Measurements from ENCODE around the gene ACTN4. TPM values are rescaled to one million over a fixed set of nuclear protein-coding genes. Genes with fewer than 3 reads are reported as not detected.

ACTN4 gene
- total and polyA plus RNA-seq, 2 donors (not counting 1 experiment from before 2014, with no cell fraction given) = 127 to 683 TPM

DNA sequence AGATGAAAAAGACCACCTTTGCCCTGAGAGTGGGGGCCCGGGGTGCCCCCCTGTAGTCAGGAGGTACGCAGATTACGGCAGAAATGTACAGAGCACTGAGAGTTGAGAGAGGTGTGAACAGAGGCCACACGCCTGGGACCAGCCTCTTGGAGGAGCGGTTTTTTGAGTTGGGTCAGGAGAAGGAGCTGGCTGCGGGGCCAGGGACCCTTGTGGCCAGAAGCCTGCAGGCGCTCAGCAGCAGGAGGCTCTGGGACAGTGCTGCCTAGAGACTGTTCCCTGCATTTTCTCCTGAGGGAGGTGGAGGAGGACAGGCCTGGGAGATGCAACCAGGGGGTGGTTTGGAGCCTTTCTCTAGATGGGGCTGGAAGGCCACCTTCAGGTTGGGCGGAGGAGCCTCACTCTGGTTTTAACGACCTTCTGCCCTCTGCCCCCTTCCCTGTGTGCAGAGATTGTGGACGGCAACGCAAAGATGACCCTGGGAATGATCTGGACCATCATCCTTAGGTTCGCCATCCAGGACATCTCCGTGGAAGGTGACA lies 57.1 kb downstream of the ACTN4 start:
- H3K4me3 ChIP-seq (replicated peaks in 1 of 4; ENCODE audit: control extremely low read depth in 1 of 4, insufficient read depth in 1 of 4, low read depth in 3 of 4, low read length in 4 of 4) = no peak overlapping the region
- no peak overlapping the region for H3K4me2 ChIP-seq (ENCODE audit: extremely low read depth, insufficient read depth, low read length)
- H4K20me1 ChIP-seq (ENCODE audit: control insufficient read depth, extremely low read depth, insufficient read depth, low read length) = no peaks in the 10 kb centered on the region
- TF ChIP-seq, protein P1, sequence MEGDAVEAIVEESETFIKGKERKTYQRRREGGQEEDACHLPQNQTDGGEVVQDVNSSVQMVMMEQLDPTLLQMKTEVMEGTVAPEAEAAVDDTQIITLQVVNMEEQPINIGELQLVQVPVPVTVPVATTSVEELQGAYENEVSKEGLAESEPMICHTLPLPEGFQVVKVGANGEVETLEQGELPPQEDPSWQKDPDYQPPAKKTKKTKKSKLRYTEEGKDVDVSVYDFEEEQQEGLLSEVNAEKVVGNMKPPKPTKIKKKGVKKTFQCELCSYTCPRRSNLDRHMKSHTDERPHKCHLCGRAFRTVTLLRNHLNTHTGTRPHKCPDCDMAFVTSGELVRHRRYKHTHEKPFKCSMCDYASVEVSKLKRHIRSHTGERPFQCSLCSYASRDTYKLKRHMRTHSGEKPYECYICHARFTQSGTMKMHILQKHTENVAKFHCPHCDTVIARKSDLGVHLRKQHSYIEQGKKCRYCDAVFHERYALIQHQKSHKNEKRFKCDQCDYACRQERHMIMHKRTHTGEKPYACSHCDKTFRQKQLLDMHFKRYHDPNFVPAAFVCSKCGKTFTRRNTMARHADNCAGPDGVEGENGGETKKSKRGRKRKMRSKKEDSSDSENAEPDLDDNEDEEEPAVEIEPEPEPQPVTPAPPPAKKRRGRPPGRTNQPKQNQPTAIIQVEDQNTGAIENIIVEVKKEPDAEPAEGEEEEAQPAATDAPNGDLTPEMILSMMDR (conservative IDR thresholded peaks at IDR 0.05 in 1 of 2, IDR thresholded peaks at IDR 0.05 in 1 of 2; ENCODE audit: low read depth in 1 of 2, low read length in 2 of 2) = no peak
- TF ChIP-seq EZH2 (IDR thresholded peaks at IDR 0.05; ENCODE audit: low read length, missing control alignments) = no peak
- H2AFZ ChIP-seq (ENCODE audit: low read length) = no peak overlapping the region
- no peak for DNase-seq (ENCODE audit: low read depth in 2 of 2)
- H3K9me3 ChIP-seq (ENCODE audit: control insufficient read depth, insufficient read depth, low read depth, low read length) = no peaks in the 10 kb centered on the region
- H3K27me3 ChIP-seq (ENCODE audit: control insufficient read depth, insufficient read depth, low read length) = no peaks in the 10 kb centered on the region
- peaks cover 71% of the 10 kb centered on the region for H3K79me2 ChIP-seq (ENCODE audit: control insufficient read depth, insufficient read depth, low read length)
- H3K27ac ChIP-seq (ENCODE audit: insufficient read depth, low read length) = no peak overlapping the region
- peaks cover 71% of the 10 kb centered on the region for H3K36me3 ChIP-seq (ENCODE audit: control insufficient read depth, insufficient read depth, low read length)
- peaks cover 31% of the 10 kb centered on the region for H3K4me1 ChIP-seq (ENCODE audit: control insufficient read depth, extremely low read depth, insufficient read depth, low read length)
- no peak overlapping the region for H3K9ac ChIP-seq (ENCODE audit: insufficient read depth, low read length)

DNA sequence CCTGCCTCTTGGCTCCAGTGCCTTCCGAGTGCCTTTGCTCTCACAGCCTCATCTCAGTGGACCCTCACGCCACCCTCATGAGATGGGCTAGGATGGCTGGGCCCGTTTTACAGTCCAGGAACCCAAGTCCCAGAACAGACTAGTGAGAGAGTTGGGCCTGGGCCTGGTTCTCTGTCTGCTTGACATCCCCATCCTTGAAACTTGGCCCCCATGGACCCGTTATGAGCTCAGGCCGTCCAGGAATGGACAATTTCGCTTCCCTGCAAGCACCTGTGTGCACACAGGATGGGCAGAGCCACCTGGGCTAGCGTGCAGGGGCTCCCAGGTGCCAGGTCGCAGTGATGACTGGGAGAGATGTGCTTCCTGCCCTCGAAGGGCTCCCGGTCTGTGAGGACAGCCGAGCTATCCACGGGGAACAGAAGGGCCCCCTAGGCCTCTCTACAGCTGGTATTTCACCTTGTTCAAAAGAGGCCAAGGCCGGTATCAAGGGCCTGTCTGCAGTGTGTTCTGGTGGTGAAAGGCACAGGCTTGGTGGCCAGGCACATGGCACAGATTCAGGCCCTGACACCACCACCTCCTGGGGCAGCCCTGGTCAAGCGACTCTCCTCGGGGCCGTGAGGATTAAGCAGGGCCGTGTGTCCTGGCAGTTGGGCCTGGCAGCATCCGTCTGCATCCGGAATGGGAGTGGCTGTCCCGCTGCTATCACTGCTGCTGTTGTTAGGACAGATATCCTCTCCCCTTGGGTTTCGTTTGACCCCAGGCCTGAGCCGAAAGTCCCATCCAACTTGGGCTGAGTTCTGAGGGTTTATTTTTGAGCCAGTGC lies 58.0 kb downstream of the ACTN4 start:
- Histone ChIP-seq H3K27me3 (ENCODE audit: control insufficient read depth, insufficient read depth, low read length) (no peaks in the 10 kb centered on the region), H2AFZ (ENCODE audit: low read length) (no peak overlapping the region), H3K4me3 (replicated peaks in 1 of 4; ENCODE audit: control extremely low read depth in 1 of 4, insufficient read depth in 1 of 4, low read depth in 3 of 4, low read length in 4 of 4) (no peak overlapping the region), H3K4me2 (ENCODE audit: extremely low read depth, insufficient read depth, low read length) (no peak overlapping the region), H3K79me2 (ENCODE audit: control insufficient read depth, insufficient read depth, low read length) (peaks cover 64% of the 10 kb centered on the region), H4K20me1 (ENCODE audit: control insufficient read depth, extremely low read depth, insufficient read depth, low read length) (no peaks in the 10 kb centered on the region), H3K36me3 (ENCODE audit: control insufficient read depth, insufficient read depth, low read length) (peaks cover 74% of the 10 kb centered on the region), H3K4me1 (ENCODE audit: control insufficient read depth, extremely low read depth, insufficient read depth, low read length) (peaks cover 38% of the 10 kb centered on the region), H3K9me3 (ENCODE audit: control insufficient read depth, insufficient read depth, low read depth, low read length) (no peaks in the 10 kb centered on the region), H3K9ac (ENCODE audit: insufficient read depth, low read length) (no peak overlapping the region), H3K27ac (ENCODE audit: insufficient read depth, low read length) (no peak overlapping the region)
- no peak for TF ChIP-seq EZH2 (IDR thresholded peaks at IDR 0.05; ENCODE audit: low read length, missing control alignments)
- TF ChIP-seq, protein P1 (conservative IDR thresholded peaks at IDR 0.05 in 1 of 2, IDR thresholded peaks at IDR 0.05 in 1 of 2; ENCODE audit: low read depth in 1 of 2, low read length in 2 of 2) = no peak
- no peak for DNase-seq (ENCODE audit: low read depth in 2 of 2)

GRCh38 chr19:38706792-38707511 lies 59.5 kb downstream of the ACTN4 start:
- TF ChIP-seq EZH2 (IDR thresholded peaks at IDR 0.05; ENCODE audit: low read length, missing control alignments) = no peak
- TF ChIP-seq, protein P1 (conservative IDR thresholded peaks at IDR 0.05 in 1 of 2, IDR thresholded peaks at IDR 0.05 in 1 of 2; ENCODE audit: low read depth in 1 of 2, low read length in 2 of 2) = no peak
- H3K36me3 ChIP-seq (ENCODE audit: control insufficient read depth, insufficient read depth, low read length) = peaks cover 76% of the 10 kb centered on the region

More at GRCh38 chr19:38706792-38707511, 59.5 kb downstream of the ACTN4 start:
- Histone ChIP-seq H2AFZ (ENCODE audit: low read length) (no peak overlapping the region), H3K79me2 (ENCODE audit: control insufficient read depth, insufficient read depth, low read length) (peaks cover 57% of the 10 kb centered on the region), H3K27ac (ENCODE audit: insufficient read depth, low read length) (no peak overlapping the region), H3K9me3 (ENCODE audit: control insufficient read depth, insufficient read depth, low read depth, low read length) (no peaks in the 10 kb centered on the region), H3K4me1 (ENCODE audit: control insufficient read depth, extremely low read depth, insufficient read depth, low read length) (peaks cover 43% of the 10 kb centered on the region), H3K4me2 (ENCODE audit: extremely low read depth, insufficient read depth, low read length) (no peak overlapping the region), H3K4me3 (replicated peaks in 1 of 4; ENCODE audit: control extremely low read depth in 1 of 4, insufficient read depth in 1 of 4, low read depth in 3 of 4, low read length in 4 of 4) (no peak overlapping the region), H4K20me1 (ENCODE audit: control insufficient read depth, extremely low read depth, insufficient read depth, low read length) (no peaks in the 10 kb centered on the region), H3K27me3 (ENCODE audit: control insufficient read depth, insufficient read depth, low read length) (no peaks in the 10 kb centered on the region), H3K9ac (ENCODE audit: insufficient read depth, low read length) (no peak overlapping the region)
- no peak for DNase-seq (ENCODE audit: low read depth in 2 of 2)

All from fibroblast of lung (primary cell).